Measurements from ENCODE around the gene RALGAPA2.

Gene RALGAPA2

GRCh38 chr20:20567712-20568111, 144.7 kb downstream of the RALGAPA2 start:
- Histone ChIP-seq H3K36me3 (replicated peaks; ENCODE audit: low read depth, low read length) (no peaks in the 10 kb centered on the region), H3K9ac (ENCODE audit: low read length) (no peak overlapping the region), H3K27ac (ENCODE audit: low read length) (no peak overlapping the region), H3K4me3 (ENCODE audit: low read length) (no peak overlapping the region), H3K79me2 (ENCODE audit: low read length) (no peaks in the 10 kb centered on the region), H3K27me3 (ENCODE audit: low read depth, low read length) (no peaks in the 10 kb centered on the region), H3K9me3 (ENCODE audit: insufficient read depth, low read length) (no peaks in the 10 kb centered on the region), H3K4me1 (ENCODE audit: low read length) (peaks cover 18% of the 10 kb centered on the region), H3K4me2 (ENCODE audit: low read length) (no peak overlapping the region), H2AFZ (ENCODE audit: low read depth, low read length) (no peak overlapping the region), H4K20me1 (ENCODE audit: insufficient read depth, low read length) (no peaks in the 10 kb centered on the region)
- TF ChIP-seq CTCF (IDR thresholded peaks at IDR 0.05; ENCODE audit: low read depth, low read length) (no peak), EZH2phosphoT487 (IDR thresholded peaks at IDR 0.05; ENCODE audit: low read depth) (no peak)

- TF ChIP-seq CTCF (IDR thresholded peaks at IDR 0.05; ENCODE audit: low read depth, low read length) (no peak), EZH2phosphoT487 (IDR thresholded peaks at IDR 0.05; ENCODE audit: low read depth) (no peak)
Observed at GRCh38 chr20:20566516-20566915, 145.9 kb downstream of the RALGAPA2 start.

GRCh38 chr20:20564279-20564678, 148.2 kb downstream of the RALGAPA2 start:
- TF ChIP-seq EZH2phosphoT487 (IDR thresholded peaks at IDR 0.05; ENCODE audit: low read depth) (no peak), CTCF (IDR thresholded peaks at IDR 0.05; ENCODE audit: low read depth, low read length) (no peak)
- H3K4me2 ChIP-seq (ENCODE audit: low read length): no peak overlapping the region
- no peaks in the 10 kb centered on the region for H3K27me3 ChIP-seq (ENCODE audit: low read depth, low read length)
- H3K79me2 ChIP-seq (ENCODE audit: low read length): no peaks in the 10 kb centered on the region
- no peaks in the 10 kb centered on the region for H4K20me1 ChIP-seq (ENCODE audit: insufficient read depth, low read length)
- peaks cover 5% of the 10 kb centered on the region; the same call in 1 of the 2 replicates for H3K4me1 ChIP-seq (ENCODE audit: low read length)
- H3K9ac ChIP-seq (ENCODE audit: low read length): no peak overlapping the region
- H3K4me3 ChIP-seq (ENCODE audit: low read length): no peak overlapping the region
- H3K9me3 ChIP-seq (ENCODE audit: insufficient read depth, low read length): no peaks in the 10 kb centered on the region
- H2AFZ ChIP-seq (ENCODE audit: low read depth, low read length): no peak overlapping the region
- no peaks in the 10 kb centered on the region for H3K36me3 ChIP-seq (replicated peaks; ENCODE audit: low read depth, low read length)
- H3K27ac ChIP-seq (ENCODE audit: low read length): no peak overlapping the region

More at GRCh38 chr20:20566516-20566915, 145.9 kb downstream of the RALGAPA2 start:
- no peaks in the 10 kb centered on the region for H4K20me1 ChIP-seq (ENCODE audit: insufficient read depth, low read length)
- no peaks in the 10 kb centered on the region for H3K79me2 ChIP-seq (ENCODE audit: low read length)
- H3K4me3 ChIP-seq (ENCODE audit: low read length): no peak overlapping the region
- H3K27ac ChIP-seq (ENCODE audit: low read length): no peak overlapping the region
- H3K36me3 ChIP-seq (replicated peaks; ENCODE audit: low read depth, low read length): no peaks in the 10 kb centered on the region
- H3K9ac ChIP-seq (ENCODE audit: low read length): no peak overlapping the region
- no peak overlapping the region for H2AFZ ChIP-seq (ENCODE audit: low read depth, low read length)
- no peaks in the 10 kb centered on the region for H3K9me3 ChIP-seq (ENCODE audit: insufficient read depth, low read length)
- no peaks in the 10 kb centered on the region for H3K27me3 ChIP-seq (ENCODE audit: low read depth, low read length)
- H3K4me1 ChIP-seq (ENCODE audit: low read length): peaks cover 16% of the 10 kb centered on the region
- H3K4me2 ChIP-seq (ENCODE audit: low read length): no peak overlapping the region

- no peak overlapping the region for H3K27ac ChIP-seq (ENCODE audit: low read length)
- peaks cover 5% of the 10 kb centered on the region; the same call in 1 of the 2 replicates for H3K4me1 ChIP-seq (ENCODE audit: low read length)
- TF ChIP-seq EZH2phosphoT487 (IDR thresholded peaks at IDR 0.05; ENCODE audit: low read depth) (no peak), CTCF (IDR thresholded peaks at IDR 0.05; ENCODE audit: low read depth, low read length) (no peak)
- H4K20me1 ChIP-seq (ENCODE audit: insufficient read depth, low read length): no peaks in the 10 kb centered on the region
- H3K9me3 ChIP-seq (ENCODE audit: insufficient read depth, low read length): no peaks in the 10 kb centered on the region
- no peak overlapping the region for H3K4me2 ChIP-seq (ENCODE audit: low read length)
- no peak overlapping the region for H2AFZ ChIP-seq (ENCODE audit: low read depth, low read length)
- no peaks in the 10 kb centered on the region for H3K79me2 ChIP-seq (ENCODE audit: low read length)
- no peaks in the 10 kb centered on the region for H3K36me3 ChIP-seq (replicated peaks; ENCODE audit: low read depth, low read length)
- H3K27me3 ChIP-seq (ENCODE audit: low read depth, low read length): no peaks in the 10 kb centered on the region
- H3K9ac ChIP-seq (ENCODE audit: low read length): no peak overlapping the region
- H3K4me3 ChIP-seq (ENCODE audit: low read length): no peak overlapping the region
Observed at GRCh38 chr20:20562507-20562906, 149.9 kb downstream of the RALGAPA2 start.

Measured in OCI-LY3 (cell line).